H7 (cell line): ENCODE measurements around the gene GPATCH1. TPM values are rescaled to one million over a fixed set of nuclear protein-coding genes. Genes with fewer than 3 reads are reported as not detected.
"Not testable (repeated sequence)": the region's sequence is repeated elsewhere in the genome, so short reads cannot be mapped to it uniquely, and the experiment has no call there.

ENCODE experiments used
- DNase-seq: peaks from one replicate; pipeline ENCODE4 v3.0.0; 2012
- H3K27me3 ChIP-seq: 2 replicates; pipeline ENCODE4 v1.6.0; 2011; ENCODE audit warnings: mild to moderate bottlenecking, low read length; ENCODE audit not compliant: control insufficient read depth, insufficient read depth
- H3K36me3 ChIP-seq: replicated peaks from 2 replicates; pipeline ENCODE4 v1.5.1; 2011; ENCODE audit warnings: low read length; ENCODE audit not compliant: control insufficient read depth, insufficient read depth
- H3K4me3 ChIP-seq: 2 replicates; pipeline ENCODE4 v1.5.1; 2011; ENCODE audit warnings: low read depth, mild to moderate bottlenecking, control low read depth, low read length, moderate library complexity; ENCODE audit not compliant: insufficient read depth
- total RNA-seq: library from RNA; depleted of rRNA; stranded (reverse); fragments of >200 nt; shearing (Covaris generic); gene quantifications from 2 replicates; pipeline ENCODE4 v1.2.3, GENCODE V29; 2014

GPATCH1 gene
- total RNA-seq, 1 experiment from 2014 or later: 5.5 TPM

- peaks cover 4% of the 10 kb centered on the region for H3K36me3 ChIP-seq
- no peak overlapping the region for H3K4me3 ChIP-seq
- DNase-seq: no peak
- H3K27me3 ChIP-seq: no peaks in the 10 kb centered on the region
Measured at GRCh38 chr19:33117501-33117900, 36.5 kb downstream of the GPATCH1 start.

GRCh38 chr19:33118643-33119042, 37.7 kb downstream of the GPATCH1 start:
- DNase-seq: no peak
- Histone ChIP-seq H3K36me3 (peaks cover 4% of the 10 kb centered on the region), H3K4me3 (no peak overlapping the region), H3K27me3 (no peaks in the 10 kb centered on the region)

DNA sequence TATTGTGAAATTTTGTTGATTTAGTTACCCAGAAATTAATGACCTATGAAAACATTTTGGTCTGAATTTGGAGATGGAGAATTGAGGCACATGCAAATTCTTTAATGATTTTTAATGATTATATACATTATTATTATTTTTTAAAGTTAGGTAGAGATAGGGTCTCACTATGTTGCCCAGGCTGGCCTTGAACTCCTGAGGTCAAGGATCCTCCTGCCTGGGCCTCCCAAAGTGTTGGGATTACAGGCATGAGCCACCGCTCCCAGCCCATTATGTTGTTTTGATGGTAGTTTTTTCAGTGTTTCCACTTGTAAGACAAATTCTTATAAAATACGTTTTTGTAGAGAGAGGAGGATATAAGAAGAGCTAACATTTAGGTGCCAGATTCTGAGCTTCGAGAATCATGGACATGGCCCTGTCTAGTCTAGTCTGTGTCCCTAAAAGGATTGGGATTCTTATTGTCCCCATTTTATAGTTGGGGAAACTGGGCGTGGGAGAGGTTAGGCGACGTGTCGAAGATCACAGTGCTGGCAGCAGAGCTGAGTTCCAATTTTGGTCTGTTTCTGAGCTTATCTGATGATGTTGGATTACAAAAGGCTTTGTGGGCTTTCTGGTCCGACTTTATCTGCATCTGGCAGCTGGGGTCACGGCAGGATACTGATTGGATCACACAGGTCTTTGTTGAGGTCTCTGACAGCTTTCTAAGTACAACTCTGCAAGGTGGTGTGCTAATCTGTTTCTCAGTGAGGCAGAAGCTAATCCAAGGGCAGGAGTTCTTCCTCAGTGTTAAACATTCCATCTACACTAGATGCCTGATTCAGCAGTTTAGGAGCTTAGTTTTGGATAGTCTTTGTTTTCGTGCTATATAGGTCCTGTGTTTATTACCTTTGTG, 43.5 kb downstream of the GPATCH1 start:
- H3K27me3 ChIP-seq: no peaks in the 10 kb centered on the region
- H3K4me3 ChIP-seq: no peak overlapping the region
- no peak for DNase-seq
- H3K36me3 ChIP-seq: peaks cover 3% of the 10 kb centered on the region

DNA sequence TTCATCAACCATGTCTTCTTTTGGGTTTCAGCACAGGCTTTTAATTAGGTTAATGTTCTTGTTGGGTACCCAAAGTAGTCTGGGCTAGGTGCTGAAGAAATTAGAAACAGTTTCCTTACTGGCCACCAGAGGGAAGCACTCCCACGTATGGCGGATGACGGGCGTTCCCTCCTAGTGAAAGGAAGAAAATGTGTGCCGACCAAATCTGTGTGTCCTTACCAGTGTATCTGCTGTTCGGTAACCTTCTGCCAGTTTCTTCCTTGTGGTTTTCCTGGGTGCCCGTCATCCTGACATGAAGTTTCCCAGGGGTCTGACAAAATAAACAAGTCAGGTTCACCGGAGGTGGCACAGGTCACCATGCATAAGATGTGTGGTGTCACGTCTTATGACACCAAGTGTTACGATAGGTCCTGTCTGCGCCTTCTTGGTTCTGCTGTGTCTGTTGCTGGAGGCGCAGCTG, 45.0 kb downstream of the GPATCH1 start:
- Histone ChIP-seq H3K36me3 (peaks cover 5% of the 10 kb centered on the region), H3K4me3 (no peak overlapping the region), H3K27me3 (no peaks in the 10 kb centered on the region)
- peak; percentile 80 for DNase-seq

- DNase-seq, H3K4me3 ChIP-seq: not testable (repeated sequence)
Measured at GRCh38 chr19:33126712-33127111, 45.7 kb downstream of the GPATCH1 start.

DNA sequence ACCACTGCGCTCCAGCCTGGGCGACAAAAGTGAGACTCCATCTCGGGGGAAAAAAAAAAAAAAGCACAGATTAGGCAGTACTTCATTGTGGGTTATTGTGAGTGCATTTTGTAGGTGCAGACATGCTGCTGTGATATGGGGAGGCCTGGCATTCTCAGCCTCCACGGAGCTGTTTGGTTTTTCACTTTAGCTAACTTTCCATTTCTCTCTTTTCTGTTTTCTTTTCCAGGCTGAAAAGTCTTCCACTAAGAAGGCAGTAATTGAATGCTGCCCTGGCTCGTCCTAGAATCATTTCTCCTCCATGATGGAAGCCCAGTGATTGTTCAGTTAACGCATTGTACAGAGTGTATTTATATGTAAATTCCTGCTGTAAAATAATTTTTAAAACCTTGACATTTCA, 48.9 kb downstream of the GPATCH1 start:
- Histone ChIP-seq H3K27me3 (no peaks in the 10 kb centered on the region), H3K4me3 (no peak overlapping the region), H3K36me3 (peaks cover 5% of the 10 kb centered on the region)
- no peak for DNase-seq

More at GRCh38 chr19:33126712-33127111, 45.7 kb downstream of the GPATCH1 start:
- H3K27me3 ChIP-seq, H3K36me3 ChIP-seq: not testable (repeated sequence)

GRCh38 chr19:33130433-33130832, 49.5 kb downstream of the GPATCH1 start:
- no peak for DNase-seq
- no peak overlapping the region for H3K4me3 ChIP-seq
- H3K36me3 ChIP-seq: peaks cover 5% of the 10 kb centered on the region
- no peaks in the 10 kb centered on the region for H3K27me3 ChIP-seq

- no peaks in the 10 kb centered on the region for H3K27me3 ChIP-seq
- peaks cover 4% of the 10 kb centered on the region for H3K36me3 ChIP-seq
- no peak within 1 kb of the TSS for H3K4me3 ChIP-seq
- DNase-seq: peak; percentile 51
Measured at GRCh38 chr19:33132021-33132420, 51.0 kb downstream of the GPATCH1 start, which contains the start of gene WDR88. WDR88 (plus strand) TSS chr19:33132114; CDS start chr19:33132170, 56 bp downstream.

DNA sequence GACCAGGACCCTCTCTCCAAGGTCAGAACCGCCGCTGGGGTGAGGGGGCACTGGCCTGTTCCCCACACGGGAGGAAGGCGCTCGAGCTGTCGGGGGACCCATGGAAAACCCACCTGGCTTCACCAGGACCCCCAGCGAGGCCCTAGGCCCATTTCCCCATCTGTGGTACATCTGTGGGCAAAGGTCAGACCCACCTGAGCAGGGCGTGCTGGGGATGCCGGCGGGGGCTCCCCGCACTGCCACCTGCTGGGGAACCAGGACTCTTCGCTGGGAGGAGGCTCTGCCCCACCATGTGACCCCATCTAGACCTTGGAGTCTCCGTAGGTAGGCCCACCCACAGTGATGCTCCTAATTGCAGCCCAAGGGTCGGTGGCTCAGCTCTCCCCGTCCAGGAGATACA, 51.4 kb downstream of the GPATCH1 start:
- peak; percentile 86 for DNase-seq
- Histone ChIP-seq H3K4me3 (no peak overlapping the region), H3K27me3 (no peaks in the 10 kb centered on the region), H3K36me3 (peaks cover 4% of the 10 kb centered on the region)

- peaks cover 4% of the 10 kb centered on the region for H3K36me3 ChIP-seq
- peak; percentile 74 for DNase-seq
- no peaks in the 10 kb centered on the region for H3K27me3 ChIP-seq
- H3K4me3 ChIP-seq: no peak overlapping the region
Measured at GRCh38 chr19:33133438-33134031, 52.6 kb downstream of the GPATCH1 start.

DNA sequence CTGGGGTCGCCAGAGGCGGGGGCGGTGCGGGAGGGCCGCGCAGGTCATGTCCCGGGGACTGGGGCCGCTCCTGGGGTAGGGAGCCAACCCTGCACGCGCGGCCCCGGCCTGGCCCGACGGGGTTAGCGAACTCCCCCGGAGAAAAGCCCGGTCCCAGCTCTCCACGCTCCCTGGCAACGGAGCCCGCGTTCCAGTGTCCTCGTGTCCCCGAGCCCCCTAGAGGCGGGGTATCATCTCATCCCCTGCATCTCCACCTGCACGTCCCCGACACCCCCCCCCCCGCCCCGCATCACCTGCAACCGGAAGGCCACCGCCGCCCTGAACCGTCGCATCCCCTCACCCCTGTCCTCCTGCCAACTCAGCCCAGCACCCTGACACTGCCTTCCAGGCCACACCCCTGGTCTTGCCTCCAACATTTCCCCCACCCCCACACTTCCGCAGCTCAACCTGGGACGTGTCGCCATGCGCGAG, 53.6 kb downstream of the GPATCH1 start:
- Histone ChIP-seq H3K36me3 (peaks cover 1% of the 10 kb centered on the region), H3K27me3 (no peaks in the 10 kb centered on the region), H3K4me3 (peak overlapping the region; percentile 30)
- peak; percentile 87 for DNase-seq

DNA sequence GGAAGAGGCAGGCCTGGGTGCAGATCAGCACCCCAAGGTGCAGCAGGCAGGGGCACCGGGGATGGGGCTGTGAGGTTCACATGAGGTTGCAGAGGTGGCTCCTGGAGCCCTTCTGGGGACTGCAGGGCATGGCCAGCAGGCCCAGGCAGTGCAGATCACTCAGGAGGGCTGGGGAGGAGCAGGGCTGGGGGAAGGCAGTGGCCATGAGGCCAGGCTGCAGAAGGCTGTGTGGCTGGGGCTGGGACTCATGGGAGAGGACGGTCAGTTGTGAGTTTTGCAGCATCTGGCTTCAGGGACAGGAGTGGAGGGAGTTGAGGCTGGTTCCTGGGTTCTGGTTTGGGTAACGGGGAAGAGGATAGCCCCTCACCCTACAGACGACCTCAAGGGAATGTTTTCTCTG, 58.2 kb downstream of the GPATCH1 start:
- peak; percentile 42 for DNase-seq
- Histone ChIP-seq H3K4me3 (no peak overlapping the region), H3K27me3 (no peaks in the 10 kb centered on the region), H3K36me3 (no peaks in the 10 kb centered on the region)

DNA sequence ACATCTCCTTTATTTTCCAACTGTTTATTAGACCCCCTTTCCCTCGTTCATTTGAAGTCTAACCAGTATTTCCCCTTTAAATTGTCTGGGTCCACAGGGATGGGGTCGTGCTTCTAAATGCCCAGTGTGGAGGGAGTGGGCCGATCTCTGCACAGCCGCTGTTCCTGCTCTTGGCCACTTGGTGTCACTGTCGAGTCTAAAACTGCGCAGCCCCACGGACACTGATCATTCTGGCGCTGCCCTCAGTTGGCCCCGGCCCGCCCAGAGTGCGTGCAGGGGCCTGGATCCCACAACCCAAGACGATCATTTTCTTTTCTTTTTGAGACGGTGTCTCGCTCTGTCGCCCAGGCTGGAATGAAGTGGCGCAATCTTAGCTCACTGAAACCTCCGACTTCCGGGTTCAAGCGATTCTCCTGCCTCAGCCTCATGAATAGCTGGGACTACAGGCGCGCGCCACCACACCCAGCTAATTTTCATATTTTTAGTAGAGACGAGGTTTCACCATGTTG, 63.0 kb downstream of the GPATCH1 start:
- DNase-seq: peak; percentile 91
- no peaks in the 10 kb centered on the region for H3K36me3 ChIP-seq
- H3K4me3 ChIP-seq: no peak overlapping the region
- no peaks in the 10 kb centered on the region for H3K27me3 ChIP-seq

- DNase-seq: no peak
- Histone ChIP-seq H3K27me3 (no peaks in the 10 kb centered on the region), H3K4me3 (no peak overlapping the region), H3K36me3 (no peaks in the 10 kb centered on the region)
Measured at GRCh38 chr19:33146209-33146608, 65.2 kb downstream of the GPATCH1 start.

GRCh38 chr19:33147538-33147937, 66.6 kb downstream of the GPATCH1 start:
- DNase-seq: no peak
- no peaks in the 10 kb centered on the region for H3K36me3 ChIP-seq
- no peaks in the 10 kb centered on the region for H3K27me3 ChIP-seq
- no peak overlapping the region for H3K4me3 ChIP-seq
